ENCODE measurements around the gene ACSF3.

DNA sequence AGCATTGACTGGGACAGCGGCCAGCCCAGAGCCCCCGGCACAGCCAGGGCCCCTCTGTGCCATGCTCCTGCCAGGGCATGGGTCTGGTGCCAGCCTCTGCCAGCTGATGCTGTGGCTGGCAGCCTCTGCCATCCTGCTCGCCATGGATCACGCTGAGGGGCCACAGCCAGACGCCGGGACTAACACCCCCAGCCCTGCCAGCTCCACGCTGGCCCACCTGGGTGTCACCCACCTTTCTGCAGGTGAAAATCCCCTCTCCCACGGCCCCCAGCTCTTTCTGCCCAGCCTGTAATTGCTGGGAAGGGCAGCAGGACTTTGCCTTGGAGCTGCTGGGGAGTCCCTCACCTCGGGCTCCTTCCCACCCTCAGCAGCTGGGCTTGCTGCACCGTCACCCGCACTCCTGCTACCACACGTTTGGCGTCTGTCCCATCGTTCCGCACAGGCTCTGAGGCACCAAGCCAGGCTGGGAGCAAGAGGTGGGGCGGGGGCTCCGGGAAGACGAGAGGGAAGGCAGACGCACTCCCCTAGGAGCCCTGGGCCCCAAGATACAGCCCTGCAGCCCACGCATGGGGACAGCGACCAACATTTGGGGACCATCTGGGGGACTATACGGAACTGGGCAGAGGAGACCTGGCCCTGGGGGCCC is 42.0 kb upstream of the ACSF3 start:
- TF ChIP-seq POLR2A (IDR thresholded peaks at IDR 0.05), result no peak
- no peak for TF ChIP-seq CTCF (IDR thresholded peaks at IDR 0.05)

All from testis (tissue), 2 donors.